ENCODE data around the gene JCHAIN. TPM values are rescaled to one million over a fixed set of nuclear protein-coding genes. Genes with fewer than 3 reads are reported as not detected.

Gene JCHAIN
- polyA plus RNA-seq, 2 of the 4 experiments (the other 2 are of a cell fraction): 0.17 to 0.22 TPM

GRCh38 chr4:70706044-70706461 lies 39.7 kb upstream of the JCHAIN start:
- peak overlapping the region; percentile 95 to 98 for H3K27ac ChIP-seq
- TF ChIP-seq CEBPB (IDR thresholded peaks at IDR 0.05) (no peak), ZFP36 (IDR thresholded peaks at IDR 0.05; ENCODE audit: borderline replicate concordance, partially characterized antibody) (no peak), EHMT2 (IDR thresholded peaks at IDR 0.05; ENCODE audit: low read depth) (no peak), ZNF302 (CRISPR knock-in tag; IDR thresholded peaks at IDR 0.05) (no peak), REST (IDR thresholded peaks at IDR 0.05) (no peak), MAFK (IDR thresholded peaks at IDR 0.05; ENCODE audit: partially characterized antibody) (no peak), JUNB (IDR thresholded peaks at IDR 0.05) (no peak), ELK1 (IDR thresholded peaks at IDR 0.05; ENCODE audit: low read depth, low read length) (no peak)
- CTCF ChIA-PET: interaction anchor here (1.0 kb wide), 2 partner anchors 16 to 69 kb away, joined by 3 to 4 read pairs; no protein-coding TSS in a partner anchor
- DNase-seq (ENCODE audit: low read depth in 1 of 2, low spot score in 1 of 2) (no peak), FAIRE-seq (no peak), ATAC-seq (no peak)
- H3K9me3 ChIP-seq: no peaks in the 10 kb centered on the region
- POLR2A ChIA-PET: interaction anchor here (0.8 to 3.1 kb wide), 10 partner anchors 9 to 196 kb away, joined by 3 to 12 read pairs (median 5); partner anchors contain the start of genes MOB1B, RUFY3 and UTP3
- peak overlapping the region; percentile 98 for H3K4me3 ChIP-seq
- peaks cover 35% of the 10 kb centered on the region for H3K4me1 ChIP-seq
- peak overlapping the region; percentile 87 for H3K4me2 ChIP-seq
- 13% methylated on average over 7 of the region's 7 CpGs for WGBS (ENCODE audit: missing lambda C conversion rate)

GRCh38 chr4:70705183-70706043 lies 39.1 kb upstream of the JCHAIN start:
- peak; percentile 43 to 77 for DNase-seq (ENCODE audit: low read depth in 1 of 2, low spot score in 1 of 2)

More at GRCh38 chr4:70705183-70706043, 39.1 kb upstream of the JCHAIN start:
- peaks cover 35% of the 10 kb centered on the region for H3K4me1 ChIP-seq
- FAIRE-seq (no peak), ATAC-seq (peak; percentile 80 to 86)
- WGBS (ENCODE audit: missing lambda C conversion rate): 5% methylated on average over 27 of the region's 86 CpGs
- peak overlapping the region; percentile 95 to 98 for H3K27ac ChIP-seq
- H3K9me3 ChIP-seq: no peaks in the 10 kb centered on the region
- ChIA-PET POLR2A (interaction anchor here (0.6 to 3.1 kb wide), 11 partner anchors 9 to 196 kb away, joined by 3 to 12 read pairs (median 5); partner anchors contain the start of genes MOB1B, RUFY3 and UTP3), CTCF (interaction anchor here (1.0 to 3.9 kb wide), 4 partner anchors 9 to 70 kb away, joined by 3 to 15 read pairs (median 4); no protein-coding TSS in a partner anchor)
- H3K4me3 ChIP-seq: peak overlapping the region; percentile 98
- TF ChIP-seq BCL3 (IDR thresholded peaks at IDR 0.05): 0 out of 3 replicates have a peak, but pooled peaks have one; percentile 44
- TF ChIP-seq POLR2A (IDR thresholded peaks at IDR 0.05; ENCODE audit: low read length): peak; percentile 44
- TF ChIP-seq E2F6 (IDR thresholded peaks at IDR 0.05; ENCODE audit: borderline replicate concordance, low read depth): peak; percentile 85
- peak; percentile 94 for TF ChIP-seq MAX (IDR thresholded peaks at IDR 0.05)
- TF ChIP-seq HOXB5 (CRISPR knock-in tag; IDR thresholded peaks at IDR 0.05): no peak
- TF ChIP-seq NPAS2 (CRISPR knock-in tag; IDR thresholded peaks at IDR 0.05; ENCODE audit: borderline replicate concordance): no peak
- TF ChIP-seq HEYL (CRISPR knock-in tag; IDR thresholded peaks at IDR 0.05): no peak
- peak; percentile 14; the same call in 1 of the 2 replicates for TF ChIP-seq HOXB13 (CRISPR knock-in tag; IDR thresholded peaks at IDR 0.05; ENCODE audit: low read depth)
- peak; percentile 52 for TF ChIP-seq USF2 (IDR thresholded peaks at IDR 0.05)
- TF ChIP-seq JUN (IDR thresholded peaks at IDR 0.05): peak in 1 of 2 experiments; percentile 47; a peak in 1 of 5 replicates
- peak; percentile 72 for TF ChIP-seq PHF8 (IDR thresholded peaks at IDR 0.05; ENCODE audit: borderline replicate concordance, low read depth)
- no peak for TF ChIP-seq JUNB (IDR thresholded peaks at IDR 0.05)
- peak; percentile 84; the same call in 1 of the 2 replicates for TF ChIP-seq MYC (IDR thresholded peaks at IDR 0.05; ENCODE audit: borderline replicate concordance, low read length)
- TF ChIP-seq SREBF2 (IDR thresholded peaks at IDR 0.05): no peak
- TF ChIP-seq FOXS1 (CRISPR knock-in tag; IDR thresholded peaks at IDR 0.05): no peak
- H3K4me2 ChIP-seq: peak overlapping the region; percentile 87

Measured in A549 (cell line).